Activated CD4-positive, alpha-beta T cell treated with anti-CD3 and anti-CD28 coated beads for 4 hours (primary cell): ENCODE results near the gene IKZF2.

ENCODE experiments used
- DNase-seq, 2 donors: peaks; one replicate each; pipeline ENCODE4 v3.0.0-alpha.2; 2020

The IKZF2 gene

GRCh38 chr2:213151437-213152064, at the start of gene IKZF2:
Gene IKZF2 (minus strand): TSS chr2:213151612. CDS start chr2:213148629, 2,983 bp downstream.
- DNase-seq: peak; percentile 49 to 52

GRCh38 chr2:213199871-213200270, 48.5 kb upstream of the IKZF2 start:
- DNase-seq: no peak

- no peak for DNase-seq
These were observed 37.8 kb upstream of the IKZF2 start for GRCh38 chr2:213189001-213189899.

- DNase-seq: no peak
These were observed 37.1 kb upstream of the IKZF2 start for GRCh38 chr2:213188533-213188867.

- no peak for DNase-seq
These were observed 36.6 kb upstream of the IKZF2 start for GRCh38 chr2:213187833-213188532.

GRCh38 chr2:213187386-213187785, 36.0 kb upstream of the IKZF2 start:
- no peak for DNase-seq

GRCh38 chr2:213185147-213185822, 33.9 kb upstream of the IKZF2 start:
- no peak for DNase-seq

- DNase-seq: no peak
These were observed 30.3 kb upstream of the IKZF2 start for GRCh38 chr2:213181712-213182111.

- DNase-seq: no peak
These were observed 26.3 kb upstream of the IKZF2 start for GRCh38 chr2:213177679-213178078.

GRCh38 chr2:213175673-213176247, 24.3 kb upstream of the IKZF2 start:
- no peak for DNase-seq

GRCh38 chr2:213172641-213173040, 21.2 kb upstream of the IKZF2 start:
- no peak for DNase-seq

- DNase-seq: no peak
These were observed 19.7 kb upstream of the IKZF2 start for GRCh38 chr2:213171147-213171546.

GRCh38 chr2:213167271-213167930, 16.0 kb upstream of the IKZF2 start:
- no peak for DNase-seq

- no peak for DNase-seq
These were observed 14.7 kb upstream of the IKZF2 start for GRCh38 chr2:213166109-213166508.

- no peak for DNase-seq
These were observed 12.9 kb upstream of the IKZF2 start for GRCh38 chr2:213164263-213164662.

GRCh38 chr2:213162516-213163118, 11.2 kb upstream of the IKZF2 start:
- no peak for DNase-seq

GRCh38 chr2:213161759-213162515, 10.5 kb upstream of the IKZF2 start:
- no peak for DNase-seq

- no peak for DNase-seq
These were observed 8.4 kb upstream of the IKZF2 start for GRCh38 chr2:213159768-213160167.

- DNase-seq: no peak
These were observed 5.8 kb upstream of the IKZF2 start for GRCh38 chr2:213157242-213157641.

GRCh38 chr2:213156717-213157116, 5.3 kb upstream of the IKZF2 start:
- DNase-seq: no peak

- DNase-seq: no peak
These were observed 1.5 kb upstream of the IKZF2 start for GRCh38 chr2:213152888-213153287.
